Karpas-422 (cell line): ENCODE results near the gene TBX10. TPM values are rescaled to one million over a fixed set of nuclear protein-coding genes. Genes with fewer than 3 reads are reported as not detected.

Experiments used
- DNase-seq: peaks from one replicate; pipeline ENCODE4 v3.0.0-alpha.2; 2015
- H2AFZ ChIP-seq: fragments of 200-600 bp; sonication (generic); 2 replicates; pipeline ENCODE4 v1.6.1; 2014; ENCODE audit warnings: antibody characterized with exemption, low read length, mixed read lengths
- H3K27ac ChIP-seq: fragments of 200-600 bp; sonication (generic); 2 replicates; pipeline ENCODE4 v1.5.1; 2014; ENCODE audit warnings: mild to moderate bottlenecking, low read length, moderate library complexity
- H3K27me3 ChIP-seq: fragments of 200-600 bp; sonication (generic); 2 replicates; pipeline ENCODE4 v1.6.1; 2014; ENCODE audit warnings: low read length, mixed read lengths
- H3K36me3 ChIP-seq: fragments of 200-600 bp; sonication (generic); 2 replicates; pipeline ENCODE4 v1.6.1; 2014; ENCODE audit warnings: low read length, mixed read lengths; ENCODE audit not compliant: insufficient read depth
- H3K4me1 ChIP-seq: fragments of 200-600 bp; sonication (generic); 2 replicates; pipeline ENCODE4 v1.6.1; 2014; ENCODE audit warnings: mild to moderate bottlenecking, low read length, mixed read lengths
- H3K4me2 ChIP-seq: fragments of 200-600 bp; sonication (generic); 2 replicates; pipeline ENCODE4 v1.6.1; 2014; ENCODE audit warnings: low read length, low read depth, mild to moderate bottlenecking; ENCODE audit not compliant: poor library complexity, severe bottlenecking
- H3K4me3 ChIP-seq: fragments of 200-600 bp; sonication (generic); 2 replicates; pipeline ENCODE4 v1.5.1; 2014; ENCODE audit warnings: mild to moderate bottlenecking, antibody characterized with exemption, low read length, mixed read lengths
- H3K79me2 ChIP-seq: fragments of 200-600 bp; sonication (generic); 2 replicates; pipeline ENCODE4 v1.6.1; 2014; ENCODE audit warnings: mild to moderate bottlenecking, low read length, mixed read lengths
- H3K9ac ChIP-seq: fragments of 200-600 bp; sonication (generic); 2 replicates; pipeline ENCODE4 v1.6.0; 2014; ENCODE audit warnings: low read length
- H3K9me2 ChIP-seq: fragments of 200-600 bp; sonication (generic), shearing (Covaris generic); replicated peaks from 2 replicates; pipeline ENCODE4 v1.6.0; 2014; ENCODE audit warnings: mild to moderate bottlenecking, low read length, moderate library complexity; ENCODE audit not compliant: insufficient read depth
- H3K9me3 ChIP-seq: fragments of 300-700, 200-600 bp; sonication (generic); 2 replicates; pipeline ENCODE4 v1.6.1; 2014; ENCODE audit warnings: low read length, mixed read lengths
- H4K20me1 ChIP-seq: fragments of 200-600 bp; sonication (generic); 2 replicates; pipeline ENCODE4 v1.6.1; 2014; ENCODE audit warnings: mild to moderate bottlenecking, antibody characterized with exemption, low read length, low read depth; ENCODE audit not compliant: insufficient read depth
- total RNA-seq: library from RNA; depleted of rRNA; stranded (reverse); fragments of >200 nt; shearing (Covaris generic); gene quantifications from 2 replicates; pipeline ENCODE4 v1.2.3, GENCODE V29; 2014; ENCODE audit warnings: low replicate concordance

TBX10 gene
- total RNA-seq, 1 experiment from 2014 or later, result not detected

- DNase-seq, result no peak
- Histone ChIP-seq H4K20me1 (no peaks in the 10 kb centered on the region), H2AFZ (no peak within 1 kb of the TSS)
Observed at GRCh38 chr11:67674442-67674871, 34.9 kb upstream of the TBX10 start, which contains the start of gene ALDH3B2. Gene ALDH3B2 (minus strand): TSS chr11:67674623. CDS start chr11:67666935, 7,688 bp downstream.

GRCh38 chr11:67673902-67674301, 34.3 kb upstream of the TBX10 start:
- Histone ChIP-seq H3K27me3 (0 out of 2 replicates have a peak, but pooled peaks cover 2% of the 10 kb centered on the region), H3K9me2 (no peaks in the 10 kb centered on the region), H3K9ac (no peak overlapping the region), H3K4me1 (peaks cover 4% of the 10 kb centered on the region), H3K4me3 (no peak overlapping the region), H2AFZ (no peak overlapping the region), H3K36me3 (no peaks in the 10 kb centered on the region), H3K79me2 (no peaks in the 10 kb centered on the region), H3K4me2 (no peak overlapping the region), H3K27ac (no peak overlapping the region), H3K9me3 (no peaks in the 10 kb centered on the region), H4K20me1 (no peaks in the 10 kb centered on the region)
- DNase-seq, result no peak

More at GRCh38 chr11:67674442-67674871, 34.9 kb upstream of the TBX10 start, which contains the start of gene ALDH3B2:
- Histone ChIP-seq H3K9me3 (no peaks in the 10 kb centered on the region), H3K27ac (no peak within 1 kb of the TSS), H3K9me2 (no peaks in the 10 kb centered on the region), H3K4me1 (no peaks in the 10 kb centered on the region), H3K9ac (no peak within 1 kb of the TSS), H3K4me3 (no peak within 1 kb of the TSS), H3K27me3 (0 out of 2 replicates have a peak, but pooled peaks cover 2% of the 10 kb centered on the region), H3K36me3 (no peaks in the 10 kb centered on the region), H3K4me2 (no peak within 1 kb of the TSS), H3K79me2 (no peaks in the 10 kb centered on the region)

DNA sequence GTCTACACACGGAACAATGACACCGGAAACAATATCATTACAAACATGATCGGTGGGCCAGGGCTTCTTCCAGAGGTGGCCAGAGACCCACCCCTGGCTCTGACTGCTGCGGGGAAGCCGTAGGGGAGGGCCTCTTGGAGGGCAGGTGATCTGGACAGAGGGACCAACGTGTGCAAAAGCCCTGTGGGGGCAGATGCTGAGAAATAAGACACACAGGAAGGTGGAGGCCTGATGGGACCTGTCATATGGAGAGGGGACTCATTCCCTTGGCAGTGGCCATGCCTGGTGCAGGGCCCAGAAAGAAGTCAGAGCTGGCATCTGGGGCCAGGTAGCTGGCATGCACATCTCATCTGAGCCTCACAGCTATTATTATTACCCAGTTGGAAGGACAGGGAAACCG, 33.8 kb upstream of the TBX10 start:
- Histone ChIP-seq H3K4me1 (peaks cover 10% of the 10 kb centered on the region), H3K4me2 (no peak overlapping the region), H3K9me2 (no peaks in the 10 kb centered on the region), H3K4me3 (no peak overlapping the region), H2AFZ (no peak overlapping the region), H3K27ac (no peak overlapping the region), H3K9ac (no peak overlapping the region), H4K20me1 (no peaks in the 10 kb centered on the region), H3K27me3 (0 out of 2 replicates have a peak, but pooled peaks cover 2% of the 10 kb centered on the region), H3K79me2 (no peaks in the 10 kb centered on the region), H3K9me3 (no peaks in the 10 kb centered on the region), H3K36me3 (no peaks in the 10 kb centered on the region)
- no peak for DNase-seq

GRCh38 chr11:67671211-67671520, 31.6 kb upstream of the TBX10 start:
- H4K20me1 ChIP-seq, result no peaks in the 10 kb centered on the region
- H3K4me2 ChIP-seq, result no peak overlapping the region
- no peaks in the 10 kb centered on the region for H3K36me3 ChIP-seq
- H3K9ac ChIP-seq, result no peak overlapping the region
- no peak overlapping the region for H2AFZ ChIP-seq
- no peak for DNase-seq
- H3K4me3 ChIP-seq, result no peak overlapping the region
- no peak overlapping the region for H3K27ac ChIP-seq
- H3K4me1 ChIP-seq, result peaks cover 31% of the 10 kb centered on the region
- no peaks in the 10 kb centered on the region for H3K9me2 ChIP-seq
- H3K79me2 ChIP-seq, result no peaks in the 10 kb centered on the region
- 0 out of 2 replicates have a peak, but pooled peaks cover 2% of the 10 kb centered on the region for H3K27me3 ChIP-seq
- H3K9me3 ChIP-seq, result no peaks in the 10 kb centered on the region

DNA sequence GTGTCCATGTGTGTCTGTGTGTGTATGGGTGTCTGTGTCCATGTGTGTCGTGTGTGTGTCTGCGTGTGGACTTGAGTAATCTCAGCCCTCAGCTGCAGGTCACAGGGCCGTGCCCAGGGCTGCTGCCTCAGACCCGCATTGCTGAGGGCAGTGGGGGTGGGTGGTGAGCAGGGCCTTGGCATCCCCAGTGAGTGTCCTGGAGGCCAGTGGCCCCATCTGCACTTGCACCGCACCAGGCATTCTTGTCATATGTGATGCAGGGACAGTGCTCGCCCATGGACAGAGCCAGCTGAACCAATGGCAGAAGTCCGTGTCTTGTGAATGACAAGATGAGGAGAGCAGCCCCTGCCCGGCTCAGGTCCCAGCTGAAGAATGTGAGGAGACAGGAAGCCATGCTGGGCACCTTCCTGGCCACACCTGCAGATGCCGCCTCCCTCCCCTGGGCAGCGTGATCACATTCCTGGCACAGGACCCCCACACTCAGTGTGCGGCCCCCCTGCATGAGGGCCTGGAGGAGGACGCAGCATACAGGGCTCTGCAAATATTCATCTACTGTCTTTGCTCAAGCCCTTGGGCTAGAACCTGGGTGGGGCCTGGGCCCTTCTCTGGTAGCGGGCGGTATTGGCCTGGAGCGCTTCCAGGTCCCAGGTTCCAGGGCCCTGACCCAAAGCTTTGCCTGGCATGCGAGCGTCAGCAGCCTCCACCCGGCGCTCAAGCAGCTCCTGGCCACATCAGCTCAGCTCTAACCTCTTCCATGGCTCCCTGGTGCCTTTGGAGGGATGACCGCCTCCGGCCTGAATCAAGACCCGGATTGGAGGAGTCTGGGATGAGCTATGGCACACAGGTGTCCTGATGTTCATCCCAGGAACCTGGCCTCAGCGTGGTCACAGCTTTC, 31.0 kb upstream of the TBX10 start:
- Histone ChIP-seq H3K9ac (no peak overlapping the region), H3K4me1 (peaks cover 37% of the 10 kb centered on the region), H3K27ac (no peak overlapping the region), H3K4me3 (no peak overlapping the region), H2AFZ (no peak overlapping the region), H3K36me3 (no peaks in the 10 kb centered on the region), H3K4me2 (no peak overlapping the region), H3K79me2 (no peaks in the 10 kb centered on the region), H3K27me3 (0 out of 2 replicates have a peak, but pooled peaks cover 2% of the 10 kb centered on the region), H3K9me3 (no peaks in the 10 kb centered on the region), H3K9me2 (no peaks in the 10 kb centered on the region), H4K20me1 (no peaks in the 10 kb centered on the region)
- DNase-seq, result no peak

DNA sequence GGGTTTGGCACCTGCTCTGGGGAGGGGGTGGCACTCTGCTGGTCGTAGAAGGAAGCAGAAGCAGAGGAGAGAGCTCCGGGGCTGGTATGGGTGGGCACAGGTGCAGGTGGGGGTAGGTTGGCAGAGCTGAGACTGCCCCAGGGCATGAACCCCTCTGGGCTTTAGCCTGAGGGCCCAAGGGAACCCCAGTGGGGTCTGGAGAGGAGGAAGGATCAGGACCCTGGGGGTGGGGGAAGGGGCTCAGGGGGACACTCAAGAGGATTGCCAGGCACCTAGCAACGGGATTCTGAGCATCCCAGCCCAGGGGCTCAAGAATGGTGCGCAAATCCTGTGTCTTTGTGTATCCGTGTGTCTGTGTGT, 28.6 kb upstream of the TBX10 start:
- H3K27ac ChIP-seq, result peak overlapping the region; percentile 90
- H4K20me1 ChIP-seq, result no peaks in the 10 kb centered on the region
- H3K9me2 ChIP-seq, result no peaks in the 10 kb centered on the region
- H3K9me3 ChIP-seq, result no peaks in the 10 kb centered on the region
- no peaks in the 10 kb centered on the region for H3K27me3 ChIP-seq
- peak overlapping the region; percentile 53 for H3K9ac ChIP-seq
- H3K36me3 ChIP-seq, result no peaks in the 10 kb centered on the region
- peak; percentile 76 for DNase-seq
- H3K4me1 ChIP-seq, result peaks cover 37% of the 10 kb centered on the region
- no peak overlapping the region for H2AFZ ChIP-seq
- H3K79me2 ChIP-seq, result no peaks in the 10 kb centered on the region
- H3K4me3 ChIP-seq, result peak overlapping the region; percentile 35; the same call in 1 of the 2 replicates
- peak overlapping the region; percentile 70 for H3K4me2 ChIP-seq

DNA sequence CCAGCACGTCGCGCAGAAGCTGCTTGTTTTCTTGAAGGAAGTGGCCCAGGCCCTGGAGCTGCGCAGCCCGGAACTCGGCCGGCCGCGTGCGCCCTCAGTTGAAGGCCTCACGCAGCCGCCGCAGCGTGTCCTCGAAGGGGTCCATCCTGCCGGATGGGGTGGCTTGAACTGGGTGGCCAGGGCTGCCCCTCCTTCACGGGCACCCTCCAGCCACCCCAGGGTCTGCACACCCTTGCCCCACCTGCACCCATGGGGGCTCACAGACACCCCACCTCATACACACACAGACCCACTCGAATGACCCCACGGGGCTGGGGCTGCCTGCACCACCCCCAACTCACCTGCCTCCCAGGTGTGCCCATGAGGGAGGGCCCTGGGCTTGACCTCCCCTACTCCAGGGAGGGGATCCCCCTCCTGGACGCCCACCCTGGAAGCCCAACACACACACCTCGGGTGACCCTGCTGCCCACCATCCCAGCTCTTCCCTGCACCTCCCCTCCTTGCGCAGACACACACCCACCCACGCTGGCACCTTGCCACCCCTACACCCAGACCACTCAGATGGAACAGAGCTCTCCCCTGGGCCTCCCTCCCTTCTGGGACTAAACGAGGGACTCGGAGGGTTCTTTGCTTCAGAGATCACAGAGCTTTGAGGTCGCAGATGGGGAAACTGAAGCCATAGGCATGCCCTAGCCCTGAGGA, 28.1 kb upstream of the TBX10 start:
- H3K9me3 ChIP-seq, result no peaks in the 10 kb centered on the region
- peak overlapping the region; percentile 41 for H3K4me3 ChIP-seq
- H3K27me3 ChIP-seq, result no peaks in the 10 kb centered on the region
- H3K9ac ChIP-seq, result peak overlapping the region; percentile 67
- DNase-seq, result peak; percentile 98
- peaks cover 37% of the 10 kb centered on the region for H3K4me1 ChIP-seq
- H4K20me1 ChIP-seq, result no peaks in the 10 kb centered on the region
- H3K79me2 ChIP-seq, result no peaks in the 10 kb centered on the region
- peak overlapping the region; percentile 70 for H3K4me2 ChIP-seq
- peak overlapping the region; percentile 90 for H3K27ac ChIP-seq
- H2AFZ ChIP-seq, result no peak overlapping the region; the same call in 1 of the 2 replicates
- no peaks in the 10 kb centered on the region for H3K36me3 ChIP-seq
- H3K9me2 ChIP-seq, result no peaks in the 10 kb centered on the region
